Measurements from ENCODE around the gene SRSF3.

GRCh38 chr6:36608788-36609563, 14.8 kb downstream of the SRSF3 start:
- TF ChIP-seq POLR2A (IDR thresholded peaks at IDR 0.05) (no peak), CTCF (IDR thresholded peaks at IDR 0.05) (no peak)

Measured in testis (tissue), 2 donors.